ENCODE results near the gene FLRT1.

DNA sequence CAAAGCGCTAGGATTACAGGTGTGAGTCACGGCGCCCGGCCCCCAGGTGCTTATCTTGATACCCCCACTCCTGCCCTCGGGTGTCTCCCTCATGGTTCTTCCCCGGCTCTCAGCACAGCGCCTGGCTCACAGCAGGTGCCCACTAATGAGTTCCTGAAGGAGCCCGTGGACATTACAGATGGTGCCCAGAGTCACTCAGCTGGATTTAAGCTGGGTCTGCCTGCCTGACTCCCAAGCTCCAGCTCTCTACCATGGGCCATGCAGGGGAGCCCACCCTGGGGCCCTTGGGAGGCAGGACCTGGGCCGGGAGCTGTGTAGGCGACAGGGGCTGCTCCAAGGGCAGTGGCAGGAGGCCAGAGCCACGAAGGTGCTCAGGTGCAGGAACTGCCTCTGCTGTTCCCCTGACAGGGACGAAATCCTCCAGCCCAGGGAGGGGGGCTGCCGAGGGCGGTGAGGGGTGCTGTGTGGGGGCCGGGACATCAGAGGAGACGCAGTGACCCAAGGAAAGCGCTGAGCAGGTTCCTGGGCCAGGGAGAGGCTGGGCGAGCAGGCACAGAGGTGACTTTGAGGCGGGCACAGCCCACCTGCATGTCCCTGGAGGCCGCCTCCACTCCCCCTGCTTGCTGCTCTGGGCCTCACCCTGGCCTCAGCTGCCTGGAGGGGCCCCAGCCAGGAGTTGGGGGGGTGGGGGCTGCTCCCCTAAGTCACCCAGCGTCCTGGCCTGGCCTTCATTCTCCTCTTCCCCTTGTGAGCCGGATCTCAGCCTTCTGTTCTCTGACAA is 14.6 kb upstream of the FLRT1 start:
- TF ChIP-seq, protein P1, sequence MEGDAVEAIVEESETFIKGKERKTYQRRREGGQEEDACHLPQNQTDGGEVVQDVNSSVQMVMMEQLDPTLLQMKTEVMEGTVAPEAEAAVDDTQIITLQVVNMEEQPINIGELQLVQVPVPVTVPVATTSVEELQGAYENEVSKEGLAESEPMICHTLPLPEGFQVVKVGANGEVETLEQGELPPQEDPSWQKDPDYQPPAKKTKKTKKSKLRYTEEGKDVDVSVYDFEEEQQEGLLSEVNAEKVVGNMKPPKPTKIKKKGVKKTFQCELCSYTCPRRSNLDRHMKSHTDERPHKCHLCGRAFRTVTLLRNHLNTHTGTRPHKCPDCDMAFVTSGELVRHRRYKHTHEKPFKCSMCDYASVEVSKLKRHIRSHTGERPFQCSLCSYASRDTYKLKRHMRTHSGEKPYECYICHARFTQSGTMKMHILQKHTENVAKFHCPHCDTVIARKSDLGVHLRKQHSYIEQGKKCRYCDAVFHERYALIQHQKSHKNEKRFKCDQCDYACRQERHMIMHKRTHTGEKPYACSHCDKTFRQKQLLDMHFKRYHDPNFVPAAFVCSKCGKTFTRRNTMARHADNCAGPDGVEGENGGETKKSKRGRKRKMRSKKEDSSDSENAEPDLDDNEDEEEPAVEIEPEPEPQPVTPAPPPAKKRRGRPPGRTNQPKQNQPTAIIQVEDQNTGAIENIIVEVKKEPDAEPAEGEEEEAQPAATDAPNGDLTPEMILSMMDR (IDR thresholded peaks at IDR 0.05): no peak
- no peak for TF ChIP-seq POLR2A (IDR thresholded peaks at IDR 0.05)
